HL-60 (cell line): ENCODE results near the gene SULT6B1.

Source experiments
- CTCF ChIP-seq: IDR thresholded peaks from one replicate; pipeline ENCODE4 v1.5.1; 2011; ENCODE audit warnings: low read length, control low read depth, inconsistent platforms; ENCODE audit not compliant: insufficient read depth
- POLR2AphosphoS5 ChIP-seq: IDR thresholded peaks from 2 replicates; pipeline ENCODE4 v1.6.1; 2012; ENCODE audit warnings: low read depth
- SPI1 ChIP-seq: IDR thresholded peaks from 2 replicates; pipeline ENCODE4 v1.6.1; 2012; ENCODE audit warnings: low read depth, mild to moderate bottlenecking, borderline replicate concordance

DNA sequence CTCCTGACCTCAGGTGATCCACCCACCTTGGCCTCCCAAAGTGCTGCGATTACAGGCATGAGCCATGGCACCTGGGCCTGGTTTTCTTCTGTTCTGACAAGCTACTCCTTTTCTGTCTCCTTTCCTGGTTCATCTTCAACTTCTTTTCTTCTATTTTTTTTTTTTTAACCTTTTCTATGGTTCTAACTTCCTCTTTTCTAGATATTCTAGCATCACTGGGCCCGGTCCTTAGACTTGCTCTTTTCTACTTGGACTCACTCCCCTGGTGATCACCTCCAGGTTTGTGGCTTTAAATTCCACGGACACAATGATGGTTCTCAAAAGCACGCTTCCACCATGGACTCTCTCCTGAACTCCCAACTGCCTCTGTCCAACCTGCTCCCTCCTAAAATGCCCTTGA lies 33.7 kb downstream of the SULT6B1 start:
- TF ChIP-seq CTCF: no peak
- no peak for TF ChIP-seq POLR2AphosphoS5
- no peak for TF ChIP-seq SPI1
